Fibroblast of lung (primary cell): ENCODE results near the gene IFIT1B.

Experiments used
- EZH2 ChIP-seq: IDR thresholded peaks from 2 replicates; pipeline ENCODE4 v1.5.1; 2012; ENCODE audit warnings: low read length, control low read depth, mild to moderate bottlenecking; ENCODE audit errors: missing control alignments
- TF ChIP-seq, protein P1 (sequence below), 2 donors: IDR thresholded peaks in 1 of 2; conservative IDR thresholded peaks in 1 of 2; 1 replicate in 1 of 2; 2 replicates in 1 of 2; pipeline ENCODE4 v1.5.1; 2011 to 2012; ENCODE audit warnings: low read length in 2 of 2, control low read depth in 1 of 2, inconsistent platforms in 1 of 2, low read depth in 1 of 2, mild to moderate bottlenecking in 1 of 2

DNA sequence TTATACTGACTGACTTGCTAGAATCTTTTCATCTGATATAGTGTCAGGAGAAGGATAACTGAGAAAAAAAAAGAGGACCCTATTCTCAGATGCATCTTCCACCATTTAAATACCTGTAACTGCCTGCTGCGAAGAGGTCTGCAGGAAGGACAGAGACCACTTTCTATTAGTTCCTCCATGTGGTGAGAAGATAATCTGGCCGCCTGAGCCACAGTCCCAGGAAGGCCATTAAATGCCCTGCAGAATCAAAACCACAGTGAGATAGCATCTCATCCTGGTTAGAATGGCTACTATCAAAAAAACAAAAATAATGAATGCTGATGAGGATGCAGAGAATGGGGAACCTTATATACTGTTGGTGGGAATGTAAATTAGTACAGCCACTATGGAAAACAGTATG, 19.9 kb upstream of the IFIT1B start:
- TF ChIP-seq, protein P1, sequence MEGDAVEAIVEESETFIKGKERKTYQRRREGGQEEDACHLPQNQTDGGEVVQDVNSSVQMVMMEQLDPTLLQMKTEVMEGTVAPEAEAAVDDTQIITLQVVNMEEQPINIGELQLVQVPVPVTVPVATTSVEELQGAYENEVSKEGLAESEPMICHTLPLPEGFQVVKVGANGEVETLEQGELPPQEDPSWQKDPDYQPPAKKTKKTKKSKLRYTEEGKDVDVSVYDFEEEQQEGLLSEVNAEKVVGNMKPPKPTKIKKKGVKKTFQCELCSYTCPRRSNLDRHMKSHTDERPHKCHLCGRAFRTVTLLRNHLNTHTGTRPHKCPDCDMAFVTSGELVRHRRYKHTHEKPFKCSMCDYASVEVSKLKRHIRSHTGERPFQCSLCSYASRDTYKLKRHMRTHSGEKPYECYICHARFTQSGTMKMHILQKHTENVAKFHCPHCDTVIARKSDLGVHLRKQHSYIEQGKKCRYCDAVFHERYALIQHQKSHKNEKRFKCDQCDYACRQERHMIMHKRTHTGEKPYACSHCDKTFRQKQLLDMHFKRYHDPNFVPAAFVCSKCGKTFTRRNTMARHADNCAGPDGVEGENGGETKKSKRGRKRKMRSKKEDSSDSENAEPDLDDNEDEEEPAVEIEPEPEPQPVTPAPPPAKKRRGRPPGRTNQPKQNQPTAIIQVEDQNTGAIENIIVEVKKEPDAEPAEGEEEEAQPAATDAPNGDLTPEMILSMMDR (conservative IDR thresholded peaks at IDR 0.05 in 1 of 2, IDR thresholded peaks at IDR 0.05 in 1 of 2; ENCODE audit: low read depth in 1 of 2, low read length in 2 of 2), result no peak
- no peak for TF ChIP-seq EZH2
